ENCODE measurements around the gene ISL1.

Gene ISL1

DNA sequence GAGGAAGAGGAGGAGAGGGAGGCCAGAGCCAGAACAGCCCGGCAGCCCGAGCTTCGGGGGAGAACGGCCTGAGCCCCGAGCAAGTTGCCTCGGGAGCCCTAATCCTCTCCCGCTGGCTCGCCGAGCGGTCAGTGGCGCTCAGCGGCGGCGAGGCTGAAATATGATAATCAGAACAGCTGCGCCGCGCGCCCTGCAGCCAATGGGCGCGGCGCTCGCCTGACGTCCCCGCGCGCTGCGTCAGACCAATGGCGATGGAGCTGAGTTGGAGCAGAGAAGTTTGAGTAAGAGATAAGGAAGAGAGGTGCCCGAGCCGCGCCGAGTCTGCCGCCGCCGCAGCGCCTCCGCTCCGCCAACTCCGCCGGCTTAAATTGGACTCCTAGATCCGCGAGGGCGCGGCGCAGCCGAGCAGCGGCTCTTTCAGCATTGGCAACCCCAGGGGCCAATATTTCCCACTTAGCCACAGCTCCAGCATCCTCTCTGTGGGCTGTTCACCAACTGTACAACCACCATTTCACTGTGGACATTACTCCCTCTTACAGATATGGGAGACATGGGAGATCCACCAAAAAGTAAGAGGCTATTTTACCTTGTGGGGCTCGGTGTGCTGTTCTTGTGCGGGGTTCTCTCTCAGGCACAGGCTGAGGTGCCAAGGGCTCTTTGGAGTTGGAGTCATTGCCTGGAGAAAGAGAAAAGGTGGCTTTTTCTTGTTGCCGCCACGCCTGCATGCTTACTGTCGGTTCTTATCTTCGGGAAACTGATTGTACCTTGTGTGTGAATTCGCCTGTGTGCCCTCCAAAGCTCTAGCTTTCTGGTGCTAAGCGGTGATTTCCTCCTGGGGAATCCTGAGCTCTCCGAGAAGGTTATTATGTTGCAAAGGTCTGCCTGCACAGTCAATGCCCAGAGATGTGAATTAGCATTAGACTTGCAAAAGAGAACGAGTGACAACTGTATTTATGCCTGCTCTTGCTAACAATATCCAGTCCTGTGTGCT lies at the start of gene ISL1:
TSS of gene ISL1 (plus strand) at position 318 of the 991 bp plus-strand sequence. CDS start at position 542, 224 bp downstream.
- FAIRE-seq: no peak

GRCh38 chr5:51336878-51337277 lies 46.4 kb upstream of the ISL1 start:
- no peak for FAIRE-seq

GRCh38 chr5:51345106-51345505 lies 38.1 kb upstream of the ISL1 start:
- no peak for FAIRE-seq

GRCh38 chr5:51347157-51347556 lies 36.1 kb upstream of the ISL1 start:
- FAIRE-seq: no peak

GRCh38 chr5:51347704-51348103 lies 35.5 kb upstream of the ISL1 start:
- FAIRE-seq: no peak

DNA sequence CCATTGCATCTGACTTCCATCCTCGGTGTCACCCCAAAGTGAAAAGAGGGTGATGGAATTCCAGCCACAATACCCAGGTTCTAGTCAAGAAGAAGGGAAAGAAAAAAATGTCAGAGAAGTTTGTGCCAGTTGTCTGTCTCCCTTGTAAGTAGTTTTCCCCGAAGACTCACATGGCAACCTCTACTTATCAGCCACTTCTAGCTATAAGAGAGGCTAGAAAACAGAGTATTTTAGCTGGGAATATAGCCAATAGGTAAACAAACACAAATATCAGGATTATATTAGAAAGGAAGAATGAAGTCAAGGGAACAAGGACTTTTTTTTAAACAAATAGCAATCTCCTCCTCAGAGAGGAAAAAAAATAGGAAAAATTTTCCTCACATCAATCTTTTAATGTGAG lies 12.2 kb upstream of the ISL1 start:
- no peak for FAIRE-seq

- FAIRE-seq: no peak
Measured at GRCh38 chr5:51373880-51374523, 9.2 kb upstream of the ISL1 start.

DNA sequence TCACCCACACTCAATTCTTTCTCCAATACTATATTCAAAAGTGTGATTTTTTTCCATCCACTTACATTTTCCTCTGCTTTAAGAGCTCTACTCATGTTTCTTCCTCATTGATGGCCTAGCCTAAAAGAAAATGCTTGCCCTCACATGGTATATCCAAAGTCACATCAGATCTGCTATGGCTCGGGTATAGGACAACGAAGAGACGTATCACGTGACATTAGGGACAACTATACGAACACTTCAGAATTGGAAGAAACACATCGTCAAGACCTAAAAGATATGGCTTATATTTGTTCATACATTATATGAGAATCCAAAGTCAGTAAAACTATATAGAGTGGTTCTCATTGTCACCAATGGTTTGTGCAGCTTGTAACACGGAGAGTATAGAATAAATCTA lies 8.2 kb upstream of the ISL1 start:
- FAIRE-seq: no peak

- FAIRE-seq: no peak
Measured at GRCh38 chr5:51376509-51376908, 6.7 kb upstream of the ISL1 start.

DNA sequence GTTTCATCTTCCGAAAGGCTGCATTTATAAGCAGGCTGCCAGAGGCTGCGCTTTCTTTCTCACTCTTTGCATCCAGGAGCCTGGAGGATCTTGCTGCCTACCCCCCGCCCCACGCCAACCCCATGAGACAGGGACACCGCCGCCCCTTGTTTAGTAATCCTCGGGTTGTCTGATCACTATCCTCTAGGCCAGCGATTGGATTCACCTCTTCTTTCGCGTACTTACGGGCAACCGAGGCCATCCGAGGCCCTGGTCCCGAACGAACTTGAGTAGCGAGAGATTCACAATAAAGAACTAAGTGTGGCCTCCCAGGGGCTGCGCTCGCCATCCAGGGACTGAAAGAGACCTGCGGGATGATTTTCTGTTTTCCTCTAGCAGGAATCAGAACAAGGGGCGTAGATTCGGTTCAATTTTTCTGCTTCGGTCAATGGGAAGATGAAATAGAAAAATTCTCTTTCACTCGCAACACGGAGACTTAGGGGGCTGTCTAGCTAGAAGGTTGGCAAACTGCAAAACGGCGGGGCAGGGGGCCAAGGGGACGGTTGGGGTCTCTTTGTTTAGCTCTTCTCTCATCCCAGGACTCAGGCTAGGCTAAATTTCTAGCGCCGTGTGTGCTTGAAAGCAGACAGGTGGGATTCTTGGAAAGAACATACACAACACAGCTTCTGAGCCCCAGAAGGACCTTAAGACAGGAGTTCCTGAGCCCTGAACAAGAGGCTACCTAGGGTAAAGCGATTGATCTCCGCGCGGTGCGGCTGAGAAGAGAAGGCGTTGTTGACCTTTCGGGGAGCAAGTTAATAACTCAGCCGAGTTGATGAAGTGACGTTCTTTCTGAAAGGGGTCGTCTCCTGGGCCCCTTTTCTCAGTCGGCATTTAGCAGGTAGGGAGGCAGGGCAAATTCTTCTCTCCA lies 5.8 kb upstream of the ISL1 start:
- FAIRE-seq: no peak

DNA sequence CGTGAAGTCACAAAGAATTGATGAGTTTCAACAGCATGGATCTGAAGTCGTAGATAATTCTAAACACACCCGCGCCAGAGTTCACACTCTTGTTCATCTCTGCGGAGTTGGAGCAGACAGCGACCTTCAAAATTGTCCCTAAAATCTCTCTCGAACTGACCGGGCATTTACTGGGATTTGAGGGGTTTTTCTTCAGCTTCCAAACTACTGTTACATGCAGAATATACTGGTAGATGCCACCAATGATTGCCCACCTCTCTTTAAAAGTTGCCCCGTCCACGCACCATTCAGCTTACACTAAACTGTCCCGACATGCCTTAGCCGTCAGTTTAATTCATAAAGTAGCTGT lies 5.2 kb upstream of the ISL1 start:
- FAIRE-seq: no peak

DNA sequence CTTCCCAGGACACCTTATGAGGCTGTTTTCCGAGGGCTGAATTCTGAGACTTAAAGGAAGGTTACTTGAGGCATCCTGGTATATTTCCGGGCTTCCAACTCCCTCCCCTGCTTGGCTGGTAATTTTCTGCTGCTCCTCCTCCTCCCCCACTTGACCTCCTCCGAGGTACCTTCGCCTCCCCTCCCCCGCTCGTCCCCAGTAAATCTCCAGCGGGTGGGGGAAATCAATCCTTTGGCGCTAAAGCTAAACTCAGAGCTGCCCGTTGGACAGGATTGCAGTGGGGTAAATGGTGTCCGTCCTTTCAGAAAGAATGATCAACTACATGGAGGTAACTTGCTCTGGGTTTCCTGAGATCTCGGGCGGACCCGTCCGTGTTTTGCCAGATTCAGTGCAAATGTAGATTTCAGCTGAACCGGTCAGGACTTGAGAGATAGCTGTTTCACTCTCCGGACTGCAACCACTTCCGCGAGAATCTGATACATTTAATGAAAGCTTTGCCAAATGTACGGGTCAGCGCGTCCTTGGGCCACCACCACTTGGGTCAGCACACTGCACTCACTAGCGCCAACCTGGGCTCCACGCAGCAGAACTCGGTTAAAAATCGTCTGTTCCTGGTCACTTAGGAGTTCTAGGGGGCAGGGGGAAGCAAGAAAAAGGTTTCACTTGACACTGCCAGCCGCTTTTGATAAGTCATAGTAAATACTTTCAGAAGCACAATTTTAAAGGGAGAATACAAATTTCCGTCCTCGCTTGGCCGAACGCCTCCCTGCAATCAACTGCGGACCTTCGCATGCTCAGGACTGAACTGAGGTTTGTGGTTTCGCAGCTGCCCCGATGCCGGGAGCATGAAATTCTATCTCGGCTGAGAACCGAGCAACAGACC lies 4.6 kb upstream of the ISL1 start:
- FAIRE-seq: no peak

- FAIRE-seq: no peak
Measured at GRCh38 chr5:51379331-51379700, 3.9 kb upstream of the ISL1 start.

- no peak for FAIRE-seq
Measured at GRCh38 chr5:51380603-51381207, 2.5 kb upstream of the ISL1 start.

GRCh38 chr5:51381761-51382474 lies 1.3 kb upstream of the ISL1 start:
- no peak for FAIRE-seq

DNA sequence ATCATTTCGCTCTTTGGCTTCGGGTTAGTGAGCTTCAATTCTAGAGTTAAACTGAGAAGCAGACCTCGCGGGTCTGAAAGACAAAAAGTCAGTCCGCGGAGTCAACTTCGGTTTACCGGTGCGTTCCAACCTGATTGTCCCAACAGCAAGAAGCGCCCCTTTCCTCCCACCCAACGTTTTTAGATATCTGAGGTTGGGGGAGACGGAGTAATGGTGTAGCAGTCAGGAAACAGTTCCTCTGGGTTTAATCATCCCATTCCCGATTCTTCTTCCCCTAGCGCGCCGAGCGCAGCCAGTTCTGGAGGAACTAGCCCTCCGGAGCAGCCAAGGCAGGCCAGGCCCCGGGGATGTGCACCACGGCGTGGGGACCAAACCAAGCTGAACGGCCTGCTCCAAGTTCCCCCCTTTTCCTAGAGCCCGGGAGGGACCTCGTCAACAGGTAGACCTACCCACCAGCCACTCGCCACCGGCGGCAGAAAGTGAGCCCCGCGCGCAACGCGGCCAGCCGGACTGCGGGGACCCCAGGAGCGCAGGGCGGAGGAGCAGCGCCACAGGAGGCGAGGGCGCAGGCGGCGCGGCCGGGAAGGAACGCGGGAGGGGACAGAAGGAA lies 622 bp upstream of the ISL1 start:
- FAIRE-seq: no peak

- no peak for FAIRE-seq
Measured at GRCh38 chr5:51384281-51384840, 1.1 kb downstream of the ISL1 start.

DNA sequence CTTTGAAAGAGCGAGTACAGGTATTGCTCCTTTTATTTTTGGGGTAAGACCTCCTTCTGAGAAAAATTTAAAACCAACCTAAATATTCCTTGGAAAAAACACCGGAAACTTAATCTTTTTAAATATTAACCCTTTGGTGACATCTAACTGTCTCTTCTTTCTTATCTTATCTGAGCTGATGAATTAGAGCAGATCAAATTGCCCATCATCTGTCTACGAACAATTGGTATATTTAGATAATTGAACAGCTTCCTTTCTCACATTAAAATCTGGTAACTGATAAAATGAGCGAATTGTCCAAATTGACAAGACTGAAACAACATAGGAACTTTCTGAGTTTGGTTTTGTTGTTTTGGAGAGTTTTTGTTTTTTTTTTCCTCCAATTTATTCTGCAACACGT lies 2.0 kb downstream of the ISL1 start:
- no peak for FAIRE-seq

- FAIRE-seq: no peak
Measured at GRCh38 chr5:51386916-51387883, 4.0 kb downstream of the ISL1 start.

All from G401.6 (cell line).